K562 (cell line): Measurements from ENCODE around the gene DCAF4. TPM values are rescaled to one million over a fixed set of nuclear protein-coding genes. Genes with fewer than 3 reads are reported as not detected.
A peak's percentile ranks its signal among the peaks of the same experiment; 100 is the strongest.

Source experiments
- ATAC-seq: fragments of 200-7000 bp; cut with Tn5 transposase; 3 replicates; pipeline ENCODE4 v1.9.1; 2020; ENCODE audit warnings: moderate library complexity
- BruUV-seq: library from RNA; stranded (reverse); fragments of 400-500 nt; replicated peaks from 2 replicates; lab custom pipeline; 2021; lab: Mats Ljungman, UMichigan
- CTCF ChIA-PET: fragments of 300-600 bp; formaldehyde crosslinking; extraction: SDS; loops from one replicate; lab custom pipeline; 2021; ENCODE audit warnings: low intra/inter-chr PET ratio; lab: Yijun Ruan, JAX
- POLR2A ChIA-PET: fragments of 300-600, 350-650 bp; sonication (Branson Sonifier 250); formaldehyde crosslinking; extraction: SDS; loops from one replicate; lab custom pipeline; 2021; ENCODE audit warnings: antibody characterized with exemption, inconsistent platforms; lab: Yijun Ruan, JAX
- DNase-seq, 4 experiments: peaks; one replicate each; pipeline versions ENCODE4 v3.0.0 to v3.0.0-alpha.2; 2011 to 2018; ENCODE audit warnings: low spot score in 3 of 4, mixed read lengths in 3 of 4; ENCODE audit errors: extremely low read depth in 1 of 4
- FAIRE-seq: peaks from 2 replicates; lab custom pipeline; 2011; peaks lifted over from hg19 to GRCh38; lab: Jason Lieb, UNC
- H2AFZ ChIP-seq: 2 replicates; pipeline ENCODE4 v1.6.0; 2011; ENCODE audit warnings: low read depth, low read length, control low read depth, inconsistent platforms
- H3K27ac ChIP-seq: fragments of 200-600 bp; 3 replicates; pipeline ENCODE4 v1.8.0; 2011; ENCODE audit warnings: low read depth, mild to moderate bottlenecking, control low read depth, inconsistent platforms, low read length, moderate library complexity, mixed read lengths; ENCODE audit errors: extremely low read depth
- H3K27me3 ChIP-seq, 2 experiments: fragments of 300-600 bp in 1 of 2; 2 replicates in 1 of 2; 3 replicates in 1 of 2; pipeline versions ENCODE4 v1.6.0 to v1.8.0; 2011; ENCODE audit warnings: inconsistent platforms in 2 of 2, low read length in 2 of 2, mild to moderate bottlenecking in 1 of 2, mixed read lengths in 1 of 2, moderate library complexity in 1 of 2; ENCODE audit not compliant: control insufficient read depth in 2 of 2, insufficient read depth in 2 of 2
- H3K36me3 ChIP-seq: fragments of 300-600 bp; 3 replicates; pipeline ENCODE4 v1.8.0; 2011; ENCODE audit warnings: mild to moderate bottlenecking, low read length, inconsistent platforms; ENCODE audit not compliant: control insufficient read depth, insufficient read depth
- H3K4me1 ChIP-seq, 2 experiments: fragments of 200-600 bp in 1 of 2; replicated peaks in 1 of 2; 2 replicates in 1 of 2; 3 replicates in 1 of 2; pipeline versions ENCODE4 v1.5.1 to v1.8.0; 2011; ENCODE audit warnings: inconsistent platforms in 2 of 2, low read length in 2 of 2, mild to moderate bottlenecking in 1 of 2, mixed read lengths in 1 of 2, moderate library complexity in 1 of 2; ENCODE audit not compliant: control insufficient read depth in 2 of 2, insufficient read depth in 2 of 2
- H3K4me2 ChIP-seq: 2 replicates; pipeline ENCODE4 v1.6.1; 2011; ENCODE audit warnings: low read length, control low read depth, inconsistent platforms, mixed read lengths; ENCODE audit not compliant: insufficient read depth
- H3K4me3 ChIP-seq: fragments of 200-600 bp; sonication (generic), shearing (Covaris generic); 2 replicates; pipeline ENCODE4 v1.5.1; 2016; ENCODE audit warnings: control low read depth, inconsistent platforms
- H3K79me2 ChIP-seq: fragments of 200-600 bp; 3 replicates; pipeline ENCODE4 v1.8.0; 2011; ENCODE audit warnings: low read length, inconsistent platforms; ENCODE audit not compliant: control insufficient read depth, insufficient read depth
- H3K9ac ChIP-seq, 2 experiments: 2 replicates each; pipeline versions ENCODE4 v1.6.0 to v1.6.1; 2011; ENCODE audit warnings: low read depth in 2 of 2, low read length in 2 of 2, control low read depth in 1 of 2, inconsistent platforms in 1 of 2, mild to moderate bottlenecking in 1 of 2, mixed read lengths in 1 of 2; ENCODE audit not compliant: insufficient read depth in 1 of 2
- H3K9me1 ChIP-seq: one replicate; pipeline ENCODE4 v1.6.0; 2011; ENCODE audit warnings: inconsistent platforms, mild to moderate bottlenecking, low read length, moderate library complexity; ENCODE audit not compliant: control insufficient read depth, insufficient read depth
- H3K9me3 ChIP-seq: replicated peaks from 2 replicates; pipeline ENCODE4 v1.5.1; 2011; ENCODE audit warnings: low read depth, low read length, inconsistent platforms; ENCODE audit not compliant: control insufficient read depth, insufficient read depth
- H4K20me1 ChIP-seq: replicated peaks from 2 replicates; pipeline ENCODE4 v1.6.1; 2011; ENCODE audit warnings: low read length, inconsistent platforms, mixed read lengths; ENCODE audit not compliant: control insufficient read depth, insufficient read depth
- ASH1L ChIP-seq: fragments of 450-650 bp; IDR thresholded peaks from 2 replicates; pipeline ENCODE4 v1.6.1; 2018; ENCODE audit warnings: borderline replicate concordance, mild to moderate bottlenecking, low read depth; ENCODE audit not compliant: partially characterized antibody
- BRD9 ChIP-seq: fragments of 450-650 bp; IDR thresholded peaks from 2 replicates; pipeline ENCODE4 v1.6.1; 2018; ENCODE audit warnings: low read depth; ENCODE audit not compliant: partially characterized antibody
- ETV5 ChIP-seq: sonication (generic); formaldehyde crosslinking; IDR thresholded peaks from 2 replicates; pipeline ENCODE4 v1.4.0; 2020; ENCODE audit warnings: low read depth, mild to moderate bottlenecking, missing genetic modification reagents
- FOXK1 ChIP-seq: sonication (generic); formaldehyde crosslinking; IDR thresholded peaks from 2 replicates; pipeline ENCODE4 v1.8.0; 2022; ENCODE audit warnings: missing genetic modification reagents, mild to moderate bottlenecking, borderline replicate concordance
- HNRNPH1 ChIP-seq: fragments of 200-400 bp; formaldehyde crosslinking; optimal IDR thresholded peaks from 2 replicates; pipeline ENCODE3; 2017; ENCODE audit warnings: low read depth, mild to moderate bottlenecking, low read length, moderate library complexity
- MAFG ChIP-seq: fragments of 450-650 bp; conservative IDR thresholded peaks from 2 replicates; pipeline ENCODE4 v1.6.1; 2016; ENCODE audit warnings: missing genetic modification characterization, missing compliant biosample characterization
- MAZ ChIP-seq, 2 experiments: fragments of 450-650 bp in 1 of 2; sonication (generic) in 1 of 2; formaldehyde crosslinking; IDR thresholded peaks in 1 of 2; conservative IDR thresholded peaks in 1 of 2; 2 replicates each; pipeline versions ENCODE4 v1.4.0 to v1.5.0; 2020; ENCODE audit warnings: mild to moderate bottlenecking in 1 of 2, missing genetic modification reagents in 1 of 2
- MED1 ChIP-seq: sonication (generic); formaldehyde crosslinking; IDR thresholded peaks from 2 replicates; pipeline ENCODE4 v1.8.1; 2023; ENCODE audit warnings: missing genetic modification reagents, borderline replicate concordance
- MEIS2 ChIP-seq: fragments of 450-650 bp; IDR thresholded peaks from 2 replicates; pipeline ENCODE4 v1.6.1; 2014; ENCODE audit warnings: mild to moderate bottlenecking; ENCODE audit not compliant: partially characterized antibody
- PHF8 ChIP-seq: fragments of 200-600 bp; sonication (generic); IDR thresholded peaks from 2 replicates; pipeline ENCODE4 v1.6.1; 2012; ENCODE audit warnings: mixed run types, mild to moderate bottlenecking, inconsistent platforms, low read length, moderate library complexity, borderline replicate concordance
- RBFOX2 ChIP-seq: fragments of 200-400 bp; formaldehyde crosslinking; IDR thresholded peaks from 2 replicates; pipeline ENCODE4 v1.6.1; 2017; ENCODE audit warnings: low read depth, mild to moderate bottlenecking, low read length, moderate library complexity
- RBM25 ChIP-seq: fragments of 200-400 bp; formaldehyde crosslinking; IDR thresholded peaks from 2 replicates; pipeline ENCODE4 v1.6.1; 2018; ENCODE audit warnings: low read length, low read depth, moderate library complexity; ENCODE audit not compliant: severe bottlenecking
- RCOR1 ChIP-seq, 2 experiments: IDR thresholded peaks; 2 replicates each; pipeline ENCODE4 v1.6.1; 2012; ENCODE audit warnings: low read depth in 2 of 2, low read length in 2 of 2, borderline replicate concordance in 1 of 2, improper control_type of control experiment in 1 of 2
- SAFB2 ChIP-seq: fragments of 200-400 bp; formaldehyde crosslinking; IDR thresholded peaks from 2 replicates; pipeline ENCODE4 v1.6.1; 2018; ENCODE audit warnings: borderline replicate concordance, low read length, low read depth, moderate library complexity; ENCODE audit not compliant: severe bottlenecking
- SP2 ChIP-seq: IDR thresholded peaks from 2 replicates; pipeline ENCODE4 v1.6.1; 2011; ENCODE audit warnings: mild to moderate bottlenecking, low read depth, low read length, moderate library complexity; ENCODE audit not compliant: poor library complexity, severe bottlenecking; ENCODE audit errors: extremely low read depth
- VEZF1 ChIP-seq: fragments of 200-800 bp; sonication (Bioruptor generic); IDR thresholded peaks from 2 replicates; pipeline ENCODE4 v1.6.1; 2017; ENCODE audit warnings: missing genetic modification characterization, missing compliant biosample characterization
- ZNF184 ChIP-seq: sonication (generic); formaldehyde crosslinking; IDR thresholded peaks from 2 replicates; pipeline ENCODE4 v1.5.0; 2020; ENCODE audit warnings: missing genetic modification reagents
- ZNF785 ChIP-seq: fragments of 250-450 bp; sonication (Bioruptor Pico); IDR thresholded peaks from 2 replicates; pipeline ENCODE4 v1.4.0; 2020; ENCODE audit warnings: mild to moderate bottlenecking
- WGBS: fragments of 100-300 bp; shearing (Covaris generic); methylation state at CpG from one replicate; pipeline ENCODE4 v1.1.6; 2016; ENCODE audit warnings: low coverage, mixed read lengths; ENCODE audit not compliant: insufficient coverage; ENCODE audit errors: missing lambda C conversion rate; 5-methylcytosine and 5-hydroxymethylcytosine counted together
- in situ Hi-C: fragments of 300-500 bp; cut with MboI; formaldehyde crosslinking; loops from 4 replicates; pipeline ENCODE4 v1.15.0; 2018; ENCODE audit warnings: inconsistent platforms, mixed read lengths
- intact Hi-C: fragments of 100-400 bp; cut with micrococcal nuclease; formaldehyde crosslinking; loops from 2 replicates; pipeline ENCODE4 v1.14.2; 2022
- polyA plus RNA-seq, 8 experiments: library from polyadenylated mRNA; depleted of rRNA in 4 of 8; stranded (reverse) in 5 of 8; unstranded in 3 of 8; fragments of >200 nt; fragmentation: Nextera tagmentation in 2 of 8; fragmentation: Illumina TruSeq in 1 of 8; extraction: Ambion mirVana in 2 of 8; extraction: Trizol in 1 of 8; gene quantifications; 2 replicates each; pipeline versions ENCODE4 v1.2.1 to v1.2.3, GENCODE V29; 2011 to 2014; ENCODE audit warnings: inconsistent platforms in 1 of 8, missing spikeins in 1 of 8
- total RNA-seq, 7 experiments: library from RNA; depleted of rRNA in 6 of 7; stranded (reverse); fragments of >200 nt in 6 of 7; fragmentation: Illumina TruSeq in 2 of 7; extraction: Trizol in 2 of 7; gene quantifications; 2 replicates each; pipeline versions ENCODE4 v1.2.1 to v1.2.3, GENCODE V29; 2011 to 2021; ENCODE audit warnings: low replicate concordance in 1 of 7

The DCAF4 gene
- total and polyA plus RNA-seq, 9 of the 15 experiments (the other 6 are each of a cell fraction or from before 2014, with no cell fraction given), result 2.7 to 49.2 (median 22.9) TPM

DNA sequence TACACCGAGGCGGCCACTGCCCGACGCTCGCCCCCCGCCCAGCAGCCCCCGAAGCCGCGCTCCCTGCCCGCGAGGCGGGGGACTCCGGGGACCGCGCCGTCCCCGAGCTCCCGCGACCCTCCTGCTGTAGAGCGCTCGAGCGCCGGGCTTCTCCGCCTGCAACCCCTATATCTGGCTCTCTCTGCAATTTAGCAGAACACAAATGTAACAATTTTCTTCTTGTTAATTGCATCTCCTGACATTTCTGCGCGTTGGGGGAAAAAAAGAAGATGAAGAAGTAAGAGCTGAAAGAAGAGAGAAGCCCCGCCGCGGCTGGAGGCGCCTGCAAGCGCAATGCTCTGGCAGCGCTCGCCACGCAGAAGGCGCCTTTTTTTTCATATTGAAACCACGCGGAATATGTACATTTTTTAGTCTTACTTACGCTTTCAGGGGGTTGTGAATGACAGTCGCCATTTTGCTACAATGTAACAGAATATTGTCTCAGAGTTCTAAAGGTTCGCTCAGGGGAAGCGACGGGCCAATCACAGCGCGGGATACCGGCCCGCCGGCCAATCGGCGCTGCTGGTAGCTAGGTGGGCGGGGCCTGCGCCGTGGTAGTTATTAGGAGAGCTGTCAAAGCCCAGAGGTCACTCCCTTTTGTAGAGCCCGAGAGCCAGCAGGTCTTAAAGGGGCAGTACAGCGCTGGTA, 32.5 kb upstream of the DCAF4 start, which contains the start of gene DPF3:
Gene DPF3 (minus strand): TSS at position 466 of the 687 bp plus-strand sequence. CDS start 13 bp downstream, at position 453.
- H4K20me1 ChIP-seq, result no peaks in the 10 kb centered on the region
- no peaks in the 10 kb centered on the region for H3K9me1 ChIP-seq
- in situ Hi-C loops (no loop called here), intact Hi-C loops (loop anchor here (5.0 kb wide), 1 partner anchor 66 kb away; no protein-coding TSS in a partner anchor)
- peak; percentile 98 for ATAC-seq
- under 1% methylated on average over 24 of the region's 54 CpGs for WGBS
- H3K4me1 ChIP-seq, result peaks cover 6 to 18% of the 10 kb centered on the region in 2 experiments; a peak in 4 of 5 replicates
- no TSS peak for BruUV-seq
- no peaks in the 10 kb centered on the region for H3K36me3 ChIP-seq
- H3K4me2 ChIP-seq, result peak within 1 kb of the TSS; percentile 82
- FAIRE-seq, result peak; percentile 95
- ChIA-PET POLR2A (interaction anchor here (0.6 to 2.4 kb wide), 6 partner anchors 10 to 173 kb away, joined by 3 to 9 read pairs (median 3); no protein-coding TSS in a partner anchor), CTCF (no interaction called here)
- no peaks in the 10 kb centered on the region for H3K79me2 ChIP-seq
- peak within 1 kb of the TSS; percentile 58 to 91 for H3K9ac ChIP-seq
- peak; percentile 95 to 96 (median 96) for DNase-seq
- H3K27me3 ChIP-seq, result peaks cover 0 to 9% of the 10 kb centered on the region in 2 experiments; a peak in 3 of 5 replicates
- peak within 1 kb of the TSS; percentile 57 for H3K27ac ChIP-seq
- H3K9me3 ChIP-seq, result no peaks in the 10 kb centered on the region
- peak within 1 kb of the TSS; percentile 52 for H3K4me3 ChIP-seq
- peak within 1 kb of the TSS; percentile 93 for H2AFZ ChIP-seq
- TF ChIP-seq BRD9 (no peak), MEIS2 (peak; percentile 66), RCOR1 (IDR thresholded peaks at IDR 0.05; ENCODE audit: borderline replicate concordance in 1 of 2, low read depth in 2 of 2, low read length in 2 of 2) (peak in 1 of 2 experiments; percentile 15; a peak in 1 of 4 replicates), MAZ (CRISPR knock-in tag; conservative IDR thresholded peaks at IDR 0.05 in 1 of 2, IDR thresholded peaks at IDR 0.05 in 1 of 2) (no peak), VEZF1 (CRISPR knock-in tag) (peak; percentile 39; the same call in 1 of the 2 replicates), ZNF785 (CRISPR knock-in tag) (no peak), FOXK1 (no peak), PHF8 (peak; percentile 11; the same call in 1 of the 2 replicates), MED1 (CRISPR knock-in tag) (no peak), MAFG (tag) (no peak), ETV5 (no peak), ZNF184 (CRISPR knock-in tag) (no peak), RBM25 (peak; percentile 34), RBFOX2 (peak; percentile 60), SP2 (peak; percentile 26), SAFB2 (no peak), HNRNPH1 (no peak), ASH1L (peak; percentile 47)
